Neural cell (in vitro differentiated cells): ENCODE data around the gene PRAF2.

ENCODE experiments used
- EZH2 ChIP-seq: fragments of 200-600, 300-800 bp; shearing (Covaris generic), sonication (generic); IDR thresholded peaks from 2 replicates; pipeline ENCODE4 v1.6.1; 2014; ENCODE audit warnings: antibody characterized with exemption, low read length, borderline replicate concordance, mild to moderate bottlenecking; ENCODE audit not compliant: insufficient read depth, poor library complexity, severe bottlenecking
- MXI1 ChIP-seq: fragments of 450-650 bp; conservative IDR thresholded peaks from 2 replicates; pipeline ENCODE4 v1.6.1; 2014; ENCODE audit warnings: antibody characterized with exemption, mild to moderate bottlenecking; ENCODE audit not compliant: poor library complexity, severe bottlenecking
- POLR2AphosphoS5 ChIP-seq: IDR thresholded peaks from 2 replicates; pipeline ENCODE4 v1.6.1; 2012
- SMC3 ChIP-seq: fragments of 450-650 bp; conservative IDR thresholded peaks from 2 replicates; pipeline ENCODE4 v1.6.1; 2014; ENCODE audit warnings: antibody characterized with exemption, mild to moderate bottlenecking, moderate library complexity; ENCODE audit not compliant: poor library complexity
- TF ChIP-seq, protein P1 (sequence below): fragments of 450-650 bp; IDR thresholded peaks from 2 replicates; pipeline ENCODE4 v1.5.1; 2014; ENCODE audit warnings: antibody characterized with exemption, mild to moderate bottlenecking, moderate library complexity; ENCODE audit not compliant: poor library complexity, severe bottlenecking

DNA sequence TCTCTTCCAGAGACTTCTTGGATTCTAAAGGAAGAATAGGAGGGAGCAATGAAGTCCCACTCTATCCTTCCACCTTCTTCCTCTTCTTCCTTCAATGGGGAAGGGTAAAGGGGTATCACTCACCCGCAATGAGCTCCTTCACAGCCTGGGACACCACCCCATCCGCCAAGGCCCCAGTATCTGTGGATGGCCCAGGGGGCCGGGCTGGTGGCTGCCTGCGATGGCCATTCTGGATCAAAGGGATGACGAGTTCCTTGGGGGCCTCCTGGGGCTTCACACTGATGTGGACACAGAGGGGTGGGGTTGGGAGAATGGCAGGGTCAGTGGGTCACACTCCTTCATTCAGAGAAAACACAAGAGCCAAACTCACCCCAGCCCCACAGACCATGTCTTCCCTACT is 48.7 kb upstream of the PRAF2 start:
- TF ChIP-seq, protein P1, sequence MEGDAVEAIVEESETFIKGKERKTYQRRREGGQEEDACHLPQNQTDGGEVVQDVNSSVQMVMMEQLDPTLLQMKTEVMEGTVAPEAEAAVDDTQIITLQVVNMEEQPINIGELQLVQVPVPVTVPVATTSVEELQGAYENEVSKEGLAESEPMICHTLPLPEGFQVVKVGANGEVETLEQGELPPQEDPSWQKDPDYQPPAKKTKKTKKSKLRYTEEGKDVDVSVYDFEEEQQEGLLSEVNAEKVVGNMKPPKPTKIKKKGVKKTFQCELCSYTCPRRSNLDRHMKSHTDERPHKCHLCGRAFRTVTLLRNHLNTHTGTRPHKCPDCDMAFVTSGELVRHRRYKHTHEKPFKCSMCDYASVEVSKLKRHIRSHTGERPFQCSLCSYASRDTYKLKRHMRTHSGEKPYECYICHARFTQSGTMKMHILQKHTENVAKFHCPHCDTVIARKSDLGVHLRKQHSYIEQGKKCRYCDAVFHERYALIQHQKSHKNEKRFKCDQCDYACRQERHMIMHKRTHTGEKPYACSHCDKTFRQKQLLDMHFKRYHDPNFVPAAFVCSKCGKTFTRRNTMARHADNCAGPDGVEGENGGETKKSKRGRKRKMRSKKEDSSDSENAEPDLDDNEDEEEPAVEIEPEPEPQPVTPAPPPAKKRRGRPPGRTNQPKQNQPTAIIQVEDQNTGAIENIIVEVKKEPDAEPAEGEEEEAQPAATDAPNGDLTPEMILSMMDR, result no peak
- TF ChIP-seq SMC3, result no peak
- no peak for TF ChIP-seq EZH2
- TF ChIP-seq MXI1, result no peak
- no peak for TF ChIP-seq POLR2AphosphoS5
